CD4-positive, alpha-beta T cell treated with Interleukin-10 for 1 hour (primary cell): ENCODE data around the gene JAGN1.
"Not testable (repeated sequence)": the region's sequence is repeated elsewhere in the genome, so short reads cannot be mapped to it uniquely, and the experiment has no call there.

Experiments used
- DNase-seq: peaks from one replicate; pipeline ENCODE4 v3.0.0-alpha.2; 2020

The JAGN1 gene

GRCh38 chr3:9918261-9919038 lies 28.0 kb downstream of the JAGN1 start:
- DNase-seq, result no peak

GRCh38 chr3:9928158-9928557 lies 37.7 kb downstream of the JAGN1 start:
- DNase-seq, result no peak

GRCh38 chr3:9930804-9931418 lies 40.5 kb downstream of the JAGN1 start:
- DNase-seq, result no peak

- no peak for DNase-seq
Measured at GRCh38 chr3:9932535-9932842, 42.1 kb downstream of the JAGN1 start.

GRCh38 chr3:9932843-9933560 lies 42.6 kb downstream of the JAGN1 start:
- peak; percentile 90 for DNase-seq

GRCh38 chr3:9933561-9934234 lies 43.3 kb downstream of the JAGN1 start, which contains the start of gene CRELD1:
Gene CRELD1, plus strand, starts transcription at chr3:9933834. Its CDS starts 605 bp downstream, at chr3:9934439.
- DNase-seq, result peak; percentile 98

GRCh38 chr3:9934235-9934621 lies 43.8 kb downstream of the JAGN1 start:
- DNase-seq, result peak; percentile 54

GRCh38 chr3:9934993-9935392 lies 44.6 kb downstream of the JAGN1 start:
- no peak for DNase-seq

GRCh38 chr3:9935966-9936510 lies 45.6 kb downstream of the JAGN1 start:
- DNase-seq, result no peak

GRCh38 chr3:9937486-9938238 lies 47.3 kb downstream of the JAGN1 start:
- DNase-seq, result no peak

GRCh38 chr3:9938966-9939365 lies 48.6 kb downstream of the JAGN1 start:
- DNase-seq, result no peak

GRCh38 chr3:9939906-9940305 lies 49.5 kb downstream of the JAGN1 start:
- not testable (repeated sequence) for DNase-seq

- DNase-seq, result no peak
Measured at GRCh38 chr3:9940746-9941145, 50.3 kb downstream of the JAGN1 start.

- no peak for DNase-seq
Measured at GRCh38 chr3:9942164-9942563, 51.8 kb downstream of the JAGN1 start.

GRCh38 chr3:9942934-9943690 lies 52.7 kb downstream of the JAGN1 start:
- DNase-seq, result no peak
